Keratinocyte (primary cell): ENCODE results near the gene AGO1. TPM values are rescaled to one million over a fixed set of nuclear protein-coding genes. Genes with fewer than 3 reads are reported as not detected.

Source experiments
- DNase-seq: peaks from one replicate; pipeline ENCODE4 v3.0.0-alpha.2; 2011; ENCODE audit warnings: low read depth, missing footprints, low spot score
- FAIRE-seq: peaks from 2 replicates; lab custom pipeline; 2011; peaks lifted over from hg19 to GRCh38; lab: Jason Lieb, UNC
- H2AFZ ChIP-seq: 2 replicates; pipeline ENCODE4 v1.6.0; 2012; ENCODE audit warnings: low read length, control low read depth, inconsistent platforms; ENCODE audit not compliant: control insufficient read depth
- H3K27ac ChIP-seq: 2 replicates; pipeline ENCODE4 v1.5.1; 2011; ENCODE audit warnings: low read length; ENCODE audit not compliant: control insufficient read depth, insufficient read depth
- H3K27me3 ChIP-seq: 3 replicates; pipeline ENCODE4 v1.6.0; 2011; ENCODE audit warnings: low read length; ENCODE audit not compliant: control insufficient read depth, insufficient read depth; ENCODE audit errors: extremely low read depth
- H3K36me3 ChIP-seq, 2 experiments: 2 replicates in 1 of 2; 3 replicates in 1 of 2; pipeline ENCODE4 v1.5.1; 2011; ENCODE audit warnings: low read length in 2 of 2, mild to moderate bottlenecking in 1 of 2; ENCODE audit not compliant: control insufficient read depth in 2 of 2, insufficient read depth in 2 of 2; ENCODE audit errors: extremely low read depth in 1 of 2
- H3K4me1 ChIP-seq: 3 replicates; pipeline ENCODE4 v1.5.1; 2011; ENCODE audit warnings: low read length; ENCODE audit not compliant: control insufficient read depth, insufficient read depth; ENCODE audit errors: extremely low read depth
- H3K4me2 ChIP-seq: 3 replicates; pipeline ENCODE4 v1.6.0; 2011; ENCODE audit warnings: low read depth, low read length; ENCODE audit not compliant: control insufficient read depth, insufficient read depth; ENCODE audit errors: extremely low read depth
- H3K4me3 ChIP-seq, 3 experiments: fragments of 200-600 bp in 1 of 3; sonication (generic) in 1 of 3; 2 replicates in 2 of 3; 3 replicates in 1 of 3; pipeline ENCODE4 v1.5.1; 2011 to 2016; ENCODE audit warnings: low read length in 3 of 3, mild to moderate bottlenecking in 3 of 3, control low read depth in 2 of 3, inconsistent platforms in 1 of 3, low read depth in 1 of 3, mixed read lengths in 1 of 3, mixed run types in 1 of 3, moderate library complexity in 1 of 3; ENCODE audit not compliant: control insufficient read depth in 2 of 3, insufficient read depth in 2 of 3; ENCODE audit errors: extremely low read depth in 1 of 3
- H3K79me2 ChIP-seq: 2 replicates; pipeline ENCODE4 v1.6.0; 2012; ENCODE audit warnings: low read length; ENCODE audit not compliant: control insufficient read depth, insufficient read depth
- H3K9ac ChIP-seq: 3 replicates; pipeline ENCODE4 v1.6.0; 2011; ENCODE audit warnings: low read length; ENCODE audit not compliant: control insufficient read depth, insufficient read depth; ENCODE audit errors: extremely low read depth
- H3K9me1 ChIP-seq: 3 replicates; pipeline ENCODE4 v1.6.0; 2011; ENCODE audit warnings: low read length; ENCODE audit not compliant: control insufficient read depth, insufficient read depth; ENCODE audit errors: extremely low read depth
- H3K9me3 ChIP-seq: 2 replicates; pipeline ENCODE4 v1.5.1; 2012; ENCODE audit warnings: low read depth, low read length; ENCODE audit not compliant: control insufficient read depth
- H4K20me1 ChIP-seq: 3 replicates; pipeline ENCODE4 v1.6.0; 2011; ENCODE audit warnings: low read length; ENCODE audit not compliant: control insufficient read depth, insufficient read depth; ENCODE audit errors: extremely low read depth
- EZH2 ChIP-seq: IDR thresholded peaks from one replicate; pipeline ENCODE4 v1.6.1; 2012; ENCODE audit warnings: inconsistent platforms, mild to moderate bottlenecking, low read length, moderate library complexity
- dilution Hi-C: fragments of 300-500 bp; cut with MboI; formaldehyde crosslinking; loops from one replicate; pipeline ENCODE4 v1.7.0; 2020; ENCODE audit warnings: low sequenced_read_pairs; ENCODE audit not compliant: extremely low pct_ligation_motif_present
- polyA plus RNA-seq, 5 experiments: library from polyadenylated mRNA; depleted of rRNA in 3 of 5; stranded (reverse) in 3 of 5; stranded (forward) in 1 of 5; unstranded in 1 of 5; fragments of >200 nt; gene quantifications; 1 replicate in 1 of 5; 2 replicates in 3 of 5; 3 replicates in 1 of 5; pipeline versions ENCODE4 v1.2.1 to v1.2.3, GENCODE V29; 2011 to 2012; ENCODE audit warnings: missing spikeins in 2 of 5, low read depth in 1 of 5, low replicate concordance in 1 of 5
- TF ChIP-seq, protein P1 (sequence below), 3 experiments: IDR thresholded peaks in 1 of 3; conservative IDR thresholded peaks in 1 of 3; optimal IDR thresholded peaks in 1 of 3; 2 replicates in 2 of 3; 3 replicates in 1 of 3; pipeline versions ENCODE3 to v1.5.1; 2011; ENCODE audit warnings: low read length in 3 of 3, mild to moderate bottlenecking in 3 of 3, moderate library complexity in 2 of 3, control low read depth in 1 of 3, inconsistent platforms in 1 of 3; ENCODE audit not compliant: insufficient read depth in 2 of 3; ENCODE audit errors: extremely low read depth in 1 of 3

Gene AGO1
- polyA plus RNA-seq, 1 donor (not counting 4 experiments of a cell fraction or from before 2014, with no cell fraction given), result 5.7 TPM

DNA sequence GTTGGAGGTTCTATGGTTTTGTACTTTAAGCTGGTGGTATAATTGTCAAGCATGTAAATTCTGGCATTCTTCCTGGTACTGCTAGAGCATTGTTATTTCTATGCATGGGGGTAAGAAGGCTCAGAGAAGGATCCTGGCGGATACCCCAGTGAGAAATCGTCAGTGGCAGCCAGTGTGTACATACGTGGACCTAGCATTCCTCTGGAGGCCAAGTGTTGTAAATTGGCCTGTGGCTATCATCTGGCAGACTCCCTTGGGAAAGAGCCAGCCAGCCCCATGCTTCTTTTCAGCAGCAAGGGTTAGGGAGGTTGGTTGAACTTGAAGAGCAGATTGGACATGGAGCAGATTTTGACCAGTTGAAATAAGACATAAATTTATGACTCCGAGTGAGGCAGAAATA is 42.7 kb downstream of the AGO1 start:
- no peak overlapping the region for H3K4me3 ChIP-seq
- no peaks in the 10 kb centered on the region for H4K20me1 ChIP-seq
- TF ChIP-seq, protein P1, sequence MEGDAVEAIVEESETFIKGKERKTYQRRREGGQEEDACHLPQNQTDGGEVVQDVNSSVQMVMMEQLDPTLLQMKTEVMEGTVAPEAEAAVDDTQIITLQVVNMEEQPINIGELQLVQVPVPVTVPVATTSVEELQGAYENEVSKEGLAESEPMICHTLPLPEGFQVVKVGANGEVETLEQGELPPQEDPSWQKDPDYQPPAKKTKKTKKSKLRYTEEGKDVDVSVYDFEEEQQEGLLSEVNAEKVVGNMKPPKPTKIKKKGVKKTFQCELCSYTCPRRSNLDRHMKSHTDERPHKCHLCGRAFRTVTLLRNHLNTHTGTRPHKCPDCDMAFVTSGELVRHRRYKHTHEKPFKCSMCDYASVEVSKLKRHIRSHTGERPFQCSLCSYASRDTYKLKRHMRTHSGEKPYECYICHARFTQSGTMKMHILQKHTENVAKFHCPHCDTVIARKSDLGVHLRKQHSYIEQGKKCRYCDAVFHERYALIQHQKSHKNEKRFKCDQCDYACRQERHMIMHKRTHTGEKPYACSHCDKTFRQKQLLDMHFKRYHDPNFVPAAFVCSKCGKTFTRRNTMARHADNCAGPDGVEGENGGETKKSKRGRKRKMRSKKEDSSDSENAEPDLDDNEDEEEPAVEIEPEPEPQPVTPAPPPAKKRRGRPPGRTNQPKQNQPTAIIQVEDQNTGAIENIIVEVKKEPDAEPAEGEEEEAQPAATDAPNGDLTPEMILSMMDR (optimal IDR thresholded peaks at IDR 0.05 in 1 of 3, IDR thresholded peaks at IDR 0.05 in 1 of 3, conservative IDR thresholded peaks at IDR 0.05 in 1 of 3; ENCODE audit: extremely low read depth in 1 of 3, insufficient read depth in 2 of 3, low read length in 3 of 3), result no peak
- no peak for TF ChIP-seq EZH2
- no peaks in the 10 kb centered on the region for H3K4me1 ChIP-seq
- H3K27ac ChIP-seq, result no peak overlapping the region
- H3K9me1 ChIP-seq, result no peaks in the 10 kb centered on the region
- H3K27me3 ChIP-seq, result no peaks in the 10 kb centered on the region
- dilution Hi-C loops, result no loop called here
- H3K9ac ChIP-seq, result no peak overlapping the region
- no peaks in the 10 kb centered on the region for H3K9me3 ChIP-seq
- no peaks in the 10 kb centered on the region for H3K79me2 ChIP-seq
- FAIRE-seq (no peak), DNase-seq (no peak)
- no peak overlapping the region for H2AFZ ChIP-seq
- H3K4me2 ChIP-seq, result no peak overlapping the region
- no peaks in the 10 kb centered on the region for H3K36me3 ChIP-seq

DNA sequence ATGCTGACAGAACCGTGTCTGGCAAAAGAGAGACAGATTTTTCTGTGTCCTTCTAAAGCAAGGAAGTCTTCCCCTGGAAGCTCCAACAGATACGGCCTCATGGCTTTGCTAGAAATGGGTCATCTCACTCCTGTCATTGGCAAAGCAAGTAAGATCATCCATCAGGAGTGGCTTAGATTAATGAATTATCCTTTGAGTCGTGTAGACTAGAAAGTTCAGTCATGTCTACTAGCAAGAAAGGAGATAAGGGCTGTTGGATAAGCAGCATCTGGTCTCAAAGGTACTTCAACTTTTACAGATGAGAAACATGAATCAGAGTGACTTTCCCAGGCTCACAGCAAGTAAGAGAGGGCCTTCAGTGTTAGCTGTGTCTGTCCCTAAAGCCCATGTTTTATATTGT is 44.5 kb downstream of the AGO1 start:
- no peak overlapping the region for H3K4me2 ChIP-seq
- H3K27me3 ChIP-seq, result no peaks in the 10 kb centered on the region
- H3K36me3 ChIP-seq, result no peaks in the 10 kb centered on the region
- dilution Hi-C loops, result no loop called here
- H2AFZ ChIP-seq, result no peak overlapping the region
- TF ChIP-seq EZH2, result no peak
- TF ChIP-seq, protein P1 (optimal IDR thresholded peaks at IDR 0.05 in 1 of 3, IDR thresholded peaks at IDR 0.05 in 1 of 3, conservative IDR thresholded peaks at IDR 0.05 in 1 of 3; ENCODE audit: extremely low read depth in 1 of 3, insufficient read depth in 2 of 3, low read length in 3 of 3), result no peak
- FAIRE-seq (no peak), DNase-seq (no peak)
- H3K27ac ChIP-seq, result no peak overlapping the region
- peaks cover 10% of the 10 kb centered on the region for H3K79me2 ChIP-seq
- H3K4me3 ChIP-seq, result no peak overlapping the region
- no peaks in the 10 kb centered on the region for H4K20me1 ChIP-seq
- H3K9me3 ChIP-seq, result no peaks in the 10 kb centered on the region
- H3K4me1 ChIP-seq, result peaks cover 3% of the 10 kb centered on the region
- H3K9me1 ChIP-seq, result no peaks in the 10 kb centered on the region
- no peak overlapping the region for H3K9ac ChIP-seq
